MG63 (cell line): Measurements from ENCODE around the gene RGS6. TPM values are rescaled to one million over a fixed set of nuclear protein-coding genes. Genes with fewer than 3 reads are reported as not detected.

Source experiments
- DNase-seq: peaks from one replicate; pipeline ENCODE4 v3.0.0-alpha.2; 2020
- H3K27me3 ChIP-seq: fragments of 250-450 bp; sonication (Bioruptor Pico); 2 replicates; pipeline ENCODE4 v1.5.1; 2020; ENCODE audit warnings: mild to moderate bottlenecking, moderate library complexity
- H3K36me3 ChIP-seq: fragments of 250-450 bp; sonication (Bioruptor Pico); 2 replicates; pipeline ENCODE4 v1.5.1; 2020; ENCODE audit warnings: mild to moderate bottlenecking, moderate library complexity
- H3K4me3 ChIP-seq: fragments of 250-450 bp; sonication (Bioruptor Pico); 2 replicates; pipeline ENCODE4 v1.5.1; 2020; ENCODE audit warnings: mild to moderate bottlenecking, moderate library complexity
- H3K9me3 ChIP-seq: fragments of 250-450 bp; sonication (Bioruptor Pico); 2 replicates; pipeline ENCODE4 v1.5.1; 2020; ENCODE audit warnings: mild to moderate bottlenecking, moderate library complexity
- total RNA-seq: library from RNA; depleted of rRNA; stranded (reverse); fragments of >200 nt; shearing (Covaris generic); gene quantifications from 2 replicates; pipeline ENCODE4 v1.2.3, GENCODE V29; 2014; ENCODE audit warnings: low replicate concordance

Gene RGS6
- total RNA-seq, 1 experiment from 2014 or later, result not detected

DNA sequence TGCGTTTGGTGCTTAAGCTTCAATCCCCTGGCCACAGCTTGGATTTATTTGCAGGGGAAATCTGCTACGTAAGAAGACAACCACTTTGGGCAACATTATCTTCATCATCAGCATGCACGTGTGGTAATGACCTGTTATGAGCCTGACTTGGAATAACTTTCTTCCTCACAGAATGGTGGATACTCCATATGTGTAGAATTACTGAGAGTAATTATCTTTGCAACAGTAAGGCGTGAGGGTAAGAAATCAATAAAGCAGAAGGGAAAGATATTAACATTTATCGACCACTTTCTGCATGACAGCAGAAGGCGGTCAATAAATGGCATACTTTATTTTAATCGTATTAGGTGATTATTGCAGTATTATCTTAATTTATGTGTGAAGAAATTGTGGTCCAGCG is 152.7 kb downstream of the RGS6 start:
- Histone ChIP-seq H3K9me3 (no peaks in the 10 kb centered on the region), H3K4me3 (no peak overlapping the region), H3K36me3 (no peaks in the 10 kb centered on the region), H3K27me3 (no peaks in the 10 kb centered on the region)
- no peak for DNase-seq

DNA sequence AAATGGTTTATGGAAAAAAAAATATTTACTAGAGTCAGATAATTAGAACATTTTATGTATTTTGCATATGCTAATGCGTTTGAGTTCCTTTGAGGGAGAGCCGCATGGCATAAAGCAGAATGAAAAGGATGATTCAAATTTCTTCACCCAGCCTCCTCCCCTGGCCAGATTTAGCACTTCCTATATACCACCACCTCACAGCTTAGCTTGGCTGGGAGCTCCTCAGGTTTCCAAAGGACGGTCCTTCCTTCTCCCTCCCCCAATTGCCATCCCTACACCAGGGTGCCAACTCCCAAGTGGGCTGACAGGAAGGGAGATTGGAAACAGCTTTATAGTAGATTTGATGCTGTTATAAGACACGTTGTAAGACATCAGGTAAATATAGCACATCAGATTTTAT is 157.4 kb downstream of the RGS6 start:
- Histone ChIP-seq H3K4me3 (no peak overlapping the region), H3K9me3 (no peaks in the 10 kb centered on the region), H3K36me3 (no peaks in the 10 kb centered on the region), H3K27me3 (no peaks in the 10 kb centered on the region)
- no peak for DNase-seq

DNA sequence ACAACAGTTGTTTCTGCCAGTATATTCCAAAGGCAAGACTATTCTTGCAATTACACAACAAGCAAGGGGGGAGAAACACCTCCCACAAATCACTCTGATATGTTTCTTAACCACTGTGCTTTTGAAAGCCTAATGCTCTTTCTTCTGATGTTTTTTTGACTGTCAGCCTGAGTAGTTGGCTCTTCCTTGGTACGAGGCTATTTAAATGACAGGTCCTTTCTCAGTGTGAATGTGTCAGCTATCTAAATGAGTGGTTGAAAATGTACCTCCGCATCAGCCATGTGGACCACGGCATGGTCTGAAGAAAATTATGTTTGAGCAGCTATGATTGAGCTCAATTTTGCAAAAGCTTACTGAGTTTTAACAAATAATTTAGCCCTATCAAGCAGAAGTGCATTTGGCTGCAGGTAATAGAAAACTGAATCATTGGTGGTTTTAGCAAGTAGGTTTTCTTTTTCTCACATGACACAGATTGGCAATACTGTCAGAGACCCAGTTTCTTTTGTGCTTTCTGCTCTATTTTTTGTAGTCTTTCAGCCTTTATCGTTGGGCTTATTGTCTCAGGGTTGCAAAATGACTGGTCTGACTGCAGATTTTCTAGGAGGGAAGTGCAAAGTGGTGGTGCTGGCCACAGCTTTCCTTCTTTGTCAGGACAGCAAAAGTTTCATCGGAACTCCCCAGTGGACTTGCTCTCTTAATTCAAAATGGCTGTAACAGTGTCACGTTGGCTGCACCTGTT is 162.8 kb downstream of the RGS6 start:
- DNase-seq, result no peak
- H3K27me3 ChIP-seq, result no peaks in the 10 kb centered on the region
- no peaks in the 10 kb centered on the region for H3K36me3 ChIP-seq
- H3K9me3 ChIP-seq, result no peaks in the 10 kb centered on the region
- no peak overlapping the region for H3K4me3 ChIP-seq

DNA sequence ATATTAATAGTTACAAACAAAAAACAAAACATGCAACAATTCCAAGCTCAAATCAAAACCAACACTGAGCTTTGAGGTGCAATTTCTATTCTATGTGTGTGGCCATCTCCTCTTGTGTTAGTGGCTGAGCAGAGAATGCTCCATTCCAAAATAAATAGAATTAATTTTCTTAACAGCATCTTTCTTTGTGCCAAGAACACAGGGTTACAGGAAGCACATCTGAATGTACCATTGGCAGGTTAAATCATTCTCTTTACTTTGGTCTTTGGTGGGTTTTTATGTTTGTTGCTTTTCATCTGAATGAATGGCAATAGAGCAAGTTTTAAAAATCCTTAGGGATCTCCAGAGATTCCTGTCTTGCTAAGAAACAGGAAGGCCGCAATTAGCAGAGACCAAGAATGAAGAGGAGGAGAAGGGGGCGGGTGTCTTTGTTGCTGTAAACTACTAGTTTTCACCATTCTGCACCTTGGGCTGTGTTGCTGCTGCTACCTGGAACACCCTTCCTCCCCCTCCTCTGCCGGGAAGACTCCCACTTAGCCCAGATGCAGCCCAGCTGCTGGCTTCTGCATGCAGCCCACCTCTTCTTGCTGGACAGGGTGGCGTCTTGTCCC is 165.0 kb downstream of the RGS6 start:
- no peak overlapping the region for H3K4me3 ChIP-seq
- H3K27me3 ChIP-seq, result no peaks in the 10 kb centered on the region

DNA sequence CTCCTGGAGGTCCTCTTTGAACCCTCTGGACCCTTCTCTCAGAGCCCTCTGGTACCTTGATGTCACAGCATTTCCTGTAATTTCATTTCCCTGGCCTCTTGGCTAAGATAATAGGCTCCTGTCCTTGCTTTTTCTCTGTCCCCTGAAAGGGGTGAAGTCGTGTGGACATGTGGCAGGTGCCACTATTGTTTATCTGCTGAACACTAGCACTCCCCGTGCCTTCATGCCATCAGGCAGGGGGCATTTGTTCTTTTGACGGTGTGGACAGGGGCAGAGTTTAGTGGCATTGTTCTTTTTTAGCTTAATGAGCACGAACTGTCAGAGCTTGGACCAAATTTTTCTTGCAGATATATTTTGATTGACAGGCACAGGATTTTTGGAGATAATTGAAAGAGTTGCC is 166.0 kb downstream of the RGS6 start:
- H3K36me3 ChIP-seq, result no peaks in the 10 kb centered on the region
- H3K27me3 ChIP-seq, result no peaks in the 10 kb centered on the region
- DNase-seq, result no peak
- no peaks in the 10 kb centered on the region for H3K9me3 ChIP-seq
- no peak overlapping the region for H3K4me3 ChIP-seq

More for the DNA sequence above, 165.0 kb downstream of the RGS6 start:
- H3K36me3 ChIP-seq, result no peaks in the 10 kb centered on the region
- DNase-seq, result no peak
- H3K9me3 ChIP-seq, result no peaks in the 10 kb centered on the region

DNA sequence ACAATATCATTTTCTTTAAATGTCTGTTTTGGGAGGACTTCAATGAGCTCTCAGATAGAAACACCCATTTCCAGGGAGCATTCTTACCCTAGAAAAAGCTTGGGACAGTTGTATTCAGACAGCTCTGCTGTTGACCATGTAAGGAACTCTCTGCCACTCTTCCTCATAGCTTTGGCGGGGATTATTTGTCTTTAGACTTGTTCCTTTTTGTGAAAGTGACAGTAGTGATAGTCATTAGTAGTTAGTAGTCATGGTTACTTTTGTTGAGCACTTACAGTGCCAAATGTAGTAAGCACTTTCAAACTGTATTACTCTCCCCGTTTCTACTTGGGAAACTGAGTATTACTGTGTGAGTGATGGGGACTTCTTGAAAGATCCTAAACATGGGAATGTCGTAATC is 167.3 kb downstream of the RGS6 start:
- Histone ChIP-seq H3K4me3 (no peak overlapping the region), H3K9me3 (no peaks in the 10 kb centered on the region), H3K36me3 (no peaks in the 10 kb centered on the region), H3K27me3 (no peaks in the 10 kb centered on the region)
- DNase-seq, result no peak

DNA sequence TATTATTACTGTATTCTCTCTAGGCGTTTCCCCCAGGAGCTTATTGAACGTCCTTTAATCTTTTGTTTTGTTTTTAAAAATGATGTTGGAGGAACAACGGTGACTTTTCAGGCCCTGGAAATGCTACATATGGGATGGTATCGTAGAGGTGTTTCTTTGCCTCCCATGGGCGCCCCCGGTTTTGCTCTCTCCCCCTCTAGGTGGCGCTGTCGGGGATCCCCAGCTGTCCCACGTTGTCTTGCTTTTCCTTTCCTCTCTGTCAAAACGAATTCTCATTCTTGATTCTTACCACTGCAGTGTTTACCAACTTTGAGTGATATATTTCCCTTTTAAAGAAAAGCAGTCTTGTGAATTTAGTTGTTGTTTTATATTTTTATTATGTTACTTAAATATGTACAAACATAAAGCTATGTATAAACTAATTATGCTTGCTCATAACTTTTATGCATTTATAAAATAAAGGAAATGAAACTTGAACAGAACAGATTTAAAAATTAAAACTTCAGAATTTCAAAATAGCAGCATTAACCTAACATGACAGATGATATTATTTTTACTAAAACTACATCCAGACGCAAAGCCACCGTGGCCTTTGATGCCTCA is 171.9 kb downstream of the RGS6 start:
- Histone ChIP-seq H3K36me3 (no peaks in the 10 kb centered on the region), H3K9me3 (no peaks in the 10 kb centered on the region), H3K27me3 (no peaks in the 10 kb centered on the region), H3K4me3 (no peak overlapping the region)
- peak; percentile 17 for DNase-seq

DNA sequence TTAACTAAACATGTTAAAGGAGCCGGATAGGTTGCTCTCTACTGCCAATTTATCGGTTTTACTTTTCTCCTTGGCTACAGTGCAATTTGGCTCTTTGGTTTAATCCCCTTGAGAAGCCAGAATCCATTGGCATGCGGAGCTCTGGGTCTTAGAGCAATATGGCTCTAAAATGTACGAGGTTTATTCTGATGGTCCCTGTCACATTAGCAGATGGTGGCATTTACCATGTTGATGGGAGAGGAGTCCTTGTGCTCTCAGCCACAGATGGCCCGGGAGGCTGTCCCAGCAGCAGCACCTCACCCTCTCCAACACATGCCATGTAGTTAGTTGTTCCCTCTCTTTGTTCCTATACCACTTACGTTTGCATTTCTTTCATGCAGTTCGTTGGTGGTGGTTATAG is 179.7 kb downstream of the RGS6 start:
- no peak for DNase-seq
- H3K9me3 ChIP-seq, result no peaks in the 10 kb centered on the region
- H3K36me3 ChIP-seq, result no peaks in the 10 kb centered on the region
- H3K27me3 ChIP-seq, result no peaks in the 10 kb centered on the region
- no peak overlapping the region for H3K4me3 ChIP-seq

DNA sequence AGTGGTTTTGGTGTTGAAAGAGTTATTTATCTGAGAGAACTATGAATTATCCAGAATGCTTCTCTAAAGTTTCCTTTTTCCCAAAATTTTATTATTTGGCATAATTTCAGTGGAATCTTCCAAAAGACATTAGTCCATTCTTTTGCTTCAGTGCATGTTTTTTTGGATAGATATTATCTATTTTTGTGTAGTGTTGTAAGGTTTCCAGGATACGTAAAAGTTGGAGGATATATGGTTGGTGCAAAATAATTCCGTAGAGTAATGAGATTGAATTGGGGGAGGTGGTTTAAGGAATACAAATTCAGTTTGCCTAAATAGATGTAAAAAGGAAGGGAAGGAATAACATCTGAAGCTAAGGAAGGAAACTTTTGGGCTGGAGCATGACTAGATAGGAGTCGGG is 186.6 kb downstream of the RGS6 start:
- Histone ChIP-seq H3K36me3 (no peaks in the 10 kb centered on the region), H3K4me3 (no peak overlapping the region), H3K27me3 (no peaks in the 10 kb centered on the region), H3K9me3 (no peaks in the 10 kb centered on the region)
- no peak for DNase-seq

DNA sequence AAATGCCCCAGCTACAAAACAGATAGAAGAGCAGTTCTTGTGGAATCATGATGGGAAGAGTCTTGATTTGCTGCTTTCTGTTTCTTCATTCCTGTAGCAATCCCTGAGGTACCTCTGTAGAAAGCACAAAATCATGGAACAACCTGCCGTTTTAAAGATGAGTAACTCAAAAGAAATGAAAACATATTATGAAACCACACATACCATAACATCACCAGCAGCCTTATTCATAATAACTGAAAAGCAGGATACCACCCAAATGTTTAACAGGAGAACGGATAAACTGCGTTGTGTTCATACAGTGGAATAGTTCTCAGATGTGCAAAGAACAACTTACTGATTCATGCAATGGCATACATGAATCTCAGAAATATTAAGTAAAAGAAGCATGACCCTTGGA is 188.1 kb downstream of the RGS6 start:
- no peaks in the 10 kb centered on the region for H3K9me3 ChIP-seq
- no peak overlapping the region for H3K4me3 ChIP-seq
- H3K36me3 ChIP-seq, result no peaks in the 10 kb centered on the region
- no peak for DNase-seq
- H3K27me3 ChIP-seq, result no peaks in the 10 kb centered on the region

DNA sequence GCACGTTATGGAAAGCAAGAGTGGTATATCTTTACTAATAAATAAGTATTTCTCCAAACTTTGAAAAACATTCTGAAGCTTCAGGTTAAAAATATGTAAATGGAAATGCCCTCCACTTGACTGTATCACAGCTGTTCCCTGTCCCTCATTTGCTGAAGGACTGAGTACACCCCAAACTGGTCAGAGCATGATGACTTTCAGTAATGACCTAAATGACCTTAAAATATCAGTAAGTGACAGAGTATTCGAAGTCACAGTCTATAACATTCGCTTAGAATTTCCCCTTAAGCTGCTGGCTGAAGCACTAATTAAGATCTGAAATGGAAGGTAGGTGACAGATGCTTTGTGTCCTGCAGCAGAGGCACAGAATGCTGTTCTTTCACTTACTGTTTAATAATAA is 191.5 kb downstream of the RGS6 start:
- DNase-seq, result no peak
- no peaks in the 10 kb centered on the region for H3K27me3 ChIP-seq
- H3K4me3 ChIP-seq, result no peak overlapping the region
- H3K9me3 ChIP-seq, result no peaks in the 10 kb centered on the region
- no peaks in the 10 kb centered on the region for H3K36me3 ChIP-seq

DNA sequence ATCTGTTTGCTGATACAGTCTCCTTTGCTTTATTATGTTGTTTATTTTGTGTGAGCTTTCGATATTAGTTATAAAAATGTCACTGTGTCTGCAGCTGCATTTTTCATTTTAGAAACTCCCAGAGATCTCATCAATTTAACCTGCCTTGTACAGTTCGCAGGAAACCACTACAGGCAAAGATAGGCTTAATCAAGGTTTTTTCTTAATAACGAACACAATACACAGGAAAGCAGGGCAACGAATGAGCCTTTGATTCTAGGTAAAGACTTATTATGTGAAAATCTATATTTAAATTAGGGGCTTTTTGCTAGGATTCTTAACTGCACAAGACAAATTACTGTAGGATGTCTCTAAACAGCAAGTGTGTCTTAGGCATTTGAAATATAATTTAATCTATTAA is 191.9 kb downstream of the RGS6 start:
- Histone ChIP-seq H3K4me3 (no peak overlapping the region), H3K9me3 (no peaks in the 10 kb centered on the region), H3K36me3 (no peaks in the 10 kb centered on the region), H3K27me3 (no peaks in the 10 kb centered on the region)
- no peak for DNase-seq

DNA sequence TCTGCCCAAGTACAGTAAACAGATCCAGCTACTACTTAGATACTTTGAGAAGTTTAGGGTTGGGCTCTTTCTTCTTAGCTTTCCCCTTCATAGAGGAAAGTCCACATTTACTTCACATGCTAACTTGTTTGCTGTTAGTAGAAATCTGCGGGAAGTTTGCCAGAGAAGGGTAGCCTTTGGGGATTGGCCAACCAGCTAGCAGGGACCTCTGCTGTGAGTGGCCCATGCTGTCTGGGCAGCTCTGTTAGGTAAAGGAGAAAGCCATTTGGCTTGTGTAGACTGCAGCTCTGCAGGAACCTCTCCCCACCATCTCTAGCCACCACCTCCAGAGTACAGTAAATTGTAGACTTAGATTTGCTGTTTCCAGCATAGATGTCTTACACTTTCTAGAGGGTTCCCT is 193.9 kb downstream of the RGS6 start:
- no peak for DNase-seq
- Histone ChIP-seq H3K36me3 (no peaks in the 10 kb centered on the region), H3K4me3 (no peak overlapping the region), H3K27me3 (no peaks in the 10 kb centered on the region), H3K9me3 (no peaks in the 10 kb centered on the region)

DNA sequence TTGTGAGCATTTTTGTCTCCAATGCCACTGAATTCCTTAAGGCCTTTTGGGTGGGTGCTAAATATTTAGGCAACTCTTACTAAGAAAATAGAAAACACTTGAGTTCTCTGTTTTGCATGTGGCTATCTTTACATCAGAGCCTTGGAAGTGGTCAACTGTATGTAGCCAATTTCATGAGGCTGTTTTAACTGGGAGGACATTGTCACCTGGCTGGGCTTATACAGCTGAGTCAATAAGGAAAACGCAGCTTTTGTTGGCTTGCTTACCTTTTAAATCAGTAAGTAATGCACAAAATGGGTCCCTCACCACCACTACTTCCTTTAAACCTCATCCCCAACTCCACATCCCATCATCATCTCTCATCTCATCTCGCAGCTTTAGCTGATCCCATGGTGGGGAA is 194.3 kb downstream of the RGS6 start:
- no peaks in the 10 kb centered on the region for H3K36me3 ChIP-seq
- H3K9me3 ChIP-seq, result no peaks in the 10 kb centered on the region
- H3K27me3 ChIP-seq, result no peaks in the 10 kb centered on the region
- DNase-seq, result no peak
- no peak overlapping the region for H3K4me3 ChIP-seq

DNA sequence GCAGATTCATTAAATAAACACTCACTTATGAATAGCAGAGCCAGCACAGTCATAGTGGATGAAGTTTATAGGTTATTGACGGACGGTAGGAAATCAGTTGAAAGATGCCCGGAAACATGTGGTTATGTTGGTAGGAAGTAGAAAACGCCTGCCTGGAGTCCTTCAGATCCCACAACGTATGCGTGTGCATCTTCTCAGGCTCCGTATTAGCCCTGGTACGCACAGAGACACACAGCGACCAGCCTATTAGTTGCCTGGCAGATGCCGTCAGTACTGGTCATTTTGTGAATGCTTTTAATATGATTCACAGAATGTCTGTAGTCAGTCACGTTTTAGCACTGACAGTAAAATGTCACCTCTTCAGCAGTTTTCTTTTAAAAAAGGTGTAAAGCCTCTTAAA is 196.4 kb downstream of the RGS6 start:
- H3K9me3 ChIP-seq, result no peaks in the 10 kb centered on the region
- no peaks in the 10 kb centered on the region for H3K36me3 ChIP-seq
- no peak overlapping the region for H3K4me3 ChIP-seq
- no peaks in the 10 kb centered on the region for H3K27me3 ChIP-seq
- DNase-seq, result peak; percentile 13

DNA sequence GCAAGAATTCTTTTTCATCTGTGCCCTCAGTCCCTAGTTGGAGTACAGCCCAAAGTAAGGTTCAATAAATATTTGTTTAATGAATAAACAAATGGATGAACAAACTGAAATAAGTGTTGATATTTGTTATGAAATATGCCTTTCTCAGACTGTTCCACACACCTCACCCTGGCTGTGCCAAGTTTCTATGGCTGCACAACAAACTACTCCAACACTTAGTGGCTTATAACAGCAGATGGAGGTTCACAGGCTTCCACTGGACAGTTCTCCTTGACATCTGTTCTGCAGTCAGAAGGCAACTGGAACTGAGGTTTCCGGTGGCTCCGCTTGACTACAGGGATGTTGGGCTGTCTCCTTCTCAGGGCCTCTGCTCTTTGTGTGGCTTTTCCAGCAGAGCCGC is 197.1 kb downstream of the RGS6 start:
- Histone ChIP-seq H3K4me3 (no peak overlapping the region), H3K27me3 (no peaks in the 10 kb centered on the region), H3K36me3 (no peaks in the 10 kb centered on the region), H3K9me3 (no peaks in the 10 kb centered on the region)
- DNase-seq, result no peak

DNA sequence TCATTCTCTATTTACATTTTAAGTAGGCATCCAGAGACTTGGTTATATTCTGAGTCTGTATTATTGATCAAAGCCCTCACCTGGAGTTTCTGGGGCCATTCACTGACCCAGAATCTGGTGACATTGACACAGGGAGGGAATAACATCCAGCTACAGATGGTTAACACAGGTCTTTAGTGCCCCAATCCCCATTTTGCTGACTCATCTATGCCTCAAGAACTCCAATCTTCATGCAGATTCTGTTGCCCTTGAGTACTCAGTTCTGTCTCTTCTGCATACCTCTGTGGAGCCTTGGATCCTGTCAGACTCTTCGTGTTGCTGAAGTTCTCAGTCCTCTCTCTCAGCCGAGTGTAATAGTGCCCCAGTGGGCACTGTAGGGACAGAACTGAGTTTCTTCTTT is 208.9 kb downstream of the RGS6 start:
- H3K9me3 ChIP-seq, result no peaks in the 10 kb centered on the region

DNA sequence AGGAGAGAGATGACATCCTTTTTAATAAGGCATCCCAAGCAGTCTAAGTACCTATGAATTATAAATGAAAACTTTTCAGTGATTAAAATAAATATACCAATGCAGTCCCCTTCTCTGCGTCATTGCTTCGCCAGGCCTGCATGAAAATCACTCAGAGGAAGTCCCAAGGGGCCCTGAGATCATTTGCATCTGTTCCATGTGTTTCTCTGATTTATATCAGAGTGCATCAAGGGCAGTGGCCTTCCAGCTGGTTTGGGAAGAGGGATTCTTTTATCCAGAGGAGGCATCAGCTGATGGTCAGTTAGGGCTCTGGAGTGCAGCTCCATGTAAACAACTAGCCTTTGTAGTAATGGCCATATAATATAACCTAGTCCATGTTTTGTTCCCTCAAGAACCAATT is 210.1 kb downstream of the RGS6 start:
- no peak overlapping the region for H3K4me3 ChIP-seq
- H3K9me3 ChIP-seq, result no peaks in the 10 kb centered on the region
- no peaks in the 10 kb centered on the region for H3K27me3 ChIP-seq
- H3K36me3 ChIP-seq, result no peaks in the 10 kb centered on the region
- no peak for DNase-seq

More for the DNA sequence above, 208.9 kb downstream of the RGS6 start:
- H3K27me3 ChIP-seq, result no peaks in the 10 kb centered on the region
- H3K36me3 ChIP-seq, result no peaks in the 10 kb centered on the region
- no peak overlapping the region for H3K4me3 ChIP-seq
- DNase-seq, result no peak
